Measurements from ENCODE around the gene TRIM17. TPM values are rescaled to one million over a fixed set of nuclear protein-coding genes. Genes with fewer than 3 reads are reported as not detected.

Gene TRIM17
- total and polyA plus RNA-seq, 10 donors, result 0.36 to 7.1 (median 4.7) TPM

- Histone ChIP-seq H3K27me3 (replicated peaks in 1 of 7) (peaks cover 0 to 29% (median 13%) of the 10 kb centered on the region in 7 donors), H3K36me3 (no peaks in the 10 kb centered on the region), H3K4me1 (peaks cover 0 to 16% (median 13%) of the 10 kb centered on the region in 6 donors), H3K27ac (no peak overlapping the region), H3K4me3 (no peak overlapping the region), H3K9me3 (no peaks in the 10 kb centered on the region)
- DNase-seq, result peak; percentile 22
- TF ChIP-seq POLR2AphosphoS5 (IDR thresholded peaks at IDR 0.05), result no peak
- TF ChIP-seq CTCF (IDR thresholded peaks at IDR 0.05 in 8 of 11, conservative IDR thresholded peaks at IDR 0.05 in 3 of 11), result no peak
- 85 to 92% (median 87%) methylated on average over 7 of the region's 7 CpGs for WGBS, 5 donors
- intact Hi-C loops (cut with DNase I; ENCODE audit: low total_unique reads), result no loop called here
Observed at GRCh38 chr1:228420968-228421826, 4.5 kb upstream of the TRIM17 start.

- peaks cover 0 to 46% (median 17%) of the 10 kb centered on the region in 7 donors for H3K27me3 ChIP-seq (replicated peaks in 1 of 7)
- H3K4me1 ChIP-seq, result peaks cover 0 to 32% (median 18%) of the 10 kb centered on the region in 6 donors
- intact Hi-C loops (cut with DNase I; ENCODE audit: low total_unique reads), result no loop called here
- peak overlapping the region in 1 of 8 donors; percentile 63 for H3K27ac ChIP-seq
- 81 to 90% (median 84%) methylated on average over 7 of the region's 7 CpGs for WGBS, 5 donors
- DNase-seq, result peak; percentile 34
- TF ChIP-seq CTCF (IDR thresholded peaks at IDR 0.05 in 8 of 11, conservative IDR thresholded peaks at IDR 0.05 in 3 of 11), result no peak
- TF ChIP-seq POLR2AphosphoS5 (IDR thresholded peaks at IDR 0.05), result no peak
- TF ChIP-seq POLR2A (IDR thresholded peaks at IDR 0.05), result no peak
- peaks cover 0 to 6% (median 0%) of the 10 kb centered on the region in 6 donors for H3K36me3 ChIP-seq
- no peaks in the 10 kb centered on the region for H3K9me3 ChIP-seq
- peak overlapping the region in 1 of 8 donors; percentile 3 for H3K4me3 ChIP-seq
Observed at GRCh38 chr1:228417483-228418203, 982 bp upstream of the TRIM17 start.

GRCh38 chr1:228417061-228417460 is 400 bp upstream of the TRIM17 start:
- H3K4me1 ChIP-seq, result peaks cover 0 to 32% (median 18%) of the 10 kb centered on the region in 6 donors
- H3K27me3 ChIP-seq (replicated peaks in 1 of 7), result peaks cover 0 to 46% (median 17%) of the 10 kb centered on the region in 7 donors
- peak overlapping the region in 2 of 8 donors; percentile 31 to 63 for H3K27ac ChIP-seq
- no peaks in the 10 kb centered on the region for H3K9me3 ChIP-seq
- WGBS, 5 donors, result 22 to 38% (median 30%) methylated on average over 12 of the region's 12 CpGs
- intact Hi-C loops (cut with DNase I; ENCODE audit: low total_unique reads), result no loop called here
- peaks cover 0 to 8% (median 0%) of the 10 kb centered on the region in 6 donors for H3K36me3 ChIP-seq
- TF ChIP-seq POLR2A (IDR thresholded peaks at IDR 0.05) (no peak), CTCF (IDR thresholded peaks at IDR 0.05 in 8 of 11, conservative IDR thresholded peaks at IDR 0.05 in 3 of 11) (no peak), POLR2AphosphoS5 (IDR thresholded peaks at IDR 0.05) (no peak)
- peak; percentile 71 for DNase-seq
- peak overlapping the region in 4 of 8 donors; percentile 3 to 70 (median 46) for H3K4me3 ChIP-seq
